Ishikawa (cell line): ENCODE results near the gene ERN1.

Experiments
- CEBPB ChIP-seq: IDR thresholded peaks from 2 replicates; pipeline ENCODE4 v1.6.1; 2012
- CREB1 ChIP-seq: IDR thresholded peaks from 2 replicates; pipeline ENCODE4 v1.6.1; 2012; ENCODE audit warnings: low read depth
- EGR1 ChIP-seq: IDR thresholded peaks from 2 replicates; pipeline ENCODE4 v1.6.1; 2012
- EP300 ChIP-seq: IDR thresholded peaks from 2 replicates; pipeline ENCODE4 v1.6.1; 2012; ENCODE audit warnings: borderline replicate concordance
- FOXM1 ChIP-seq: IDR thresholded peaks from 2 replicates; pipeline ENCODE4 v1.6.1; 2012; ENCODE audit warnings: low read depth, borderline replicate concordance
- NFIC ChIP-seq: IDR thresholded peaks from 2 replicates; pipeline ENCODE4 v1.6.1; 2012
- RAD21 ChIP-seq: IDR thresholded peaks from 2 replicates; pipeline ENCODE4 v1.6.1; 2012; ENCODE audit warnings: low read depth
- TAF1 ChIP-seq: IDR thresholded peaks from 2 replicates; pipeline ENCODE4 v1.6.1; 2012; ENCODE audit warnings: low read depth, mild to moderate bottlenecking
- TCF12 ChIP-seq: IDR thresholded peaks from 2 replicates; pipeline ENCODE4 v1.6.1; 2012; ENCODE audit warnings: low read depth
- TEAD4 ChIP-seq: IDR thresholded peaks from 2 replicates; pipeline ENCODE4 v1.6.1; 2012
- YY1 ChIP-seq: IDR thresholded peaks from 2 replicates; pipeline ENCODE4 v1.6.1; 2012; ENCODE audit warnings: low read depth
- ZBTB7A ChIP-seq: IDR thresholded peaks from 2 replicates; pipeline ENCODE4 v1.6.1; 2012; ENCODE audit warnings: low read depth
- TF ChIP-seq, protein P1 (sequence below): IDR thresholded peaks from 2 replicates; pipeline ENCODE4 v1.6.1; 2012
- TF ChIP-seq, protein P2 (sequence below): IDR thresholded peaks from 2 replicates; pipeline ENCODE4 v1.6.1; 2012; ENCODE audit warnings: low read depth, mild to moderate bottlenecking
- TF ChIP-seq, protein P3 (sequence below): IDR thresholded peaks from 2 replicates; pipeline ENCODE4 v1.6.1; 2012

ERN1 gene

DNA sequence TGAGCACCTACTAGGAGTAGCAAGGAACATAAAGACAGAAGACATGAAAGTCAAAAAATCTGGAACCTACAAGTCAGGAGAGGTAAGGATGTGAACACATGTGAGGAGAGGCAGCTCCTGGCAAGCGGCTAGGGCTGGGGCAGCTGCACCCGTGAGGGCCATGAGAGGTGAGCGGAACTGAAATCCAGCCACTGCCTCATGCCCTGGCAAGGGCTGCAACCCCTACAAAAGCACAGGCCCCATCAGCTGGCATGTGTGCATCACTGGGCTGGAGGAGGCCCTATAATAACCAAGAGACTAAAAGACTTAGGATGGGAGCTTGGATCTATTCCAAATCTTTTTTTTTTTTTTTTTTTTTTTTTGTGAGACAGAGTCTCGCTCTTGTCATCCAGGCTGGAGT, 40.3 kb upstream of the ERN1 start:
- TF ChIP-seq FOXM1 (no peak), TCF12 (no peak)

DNA sequence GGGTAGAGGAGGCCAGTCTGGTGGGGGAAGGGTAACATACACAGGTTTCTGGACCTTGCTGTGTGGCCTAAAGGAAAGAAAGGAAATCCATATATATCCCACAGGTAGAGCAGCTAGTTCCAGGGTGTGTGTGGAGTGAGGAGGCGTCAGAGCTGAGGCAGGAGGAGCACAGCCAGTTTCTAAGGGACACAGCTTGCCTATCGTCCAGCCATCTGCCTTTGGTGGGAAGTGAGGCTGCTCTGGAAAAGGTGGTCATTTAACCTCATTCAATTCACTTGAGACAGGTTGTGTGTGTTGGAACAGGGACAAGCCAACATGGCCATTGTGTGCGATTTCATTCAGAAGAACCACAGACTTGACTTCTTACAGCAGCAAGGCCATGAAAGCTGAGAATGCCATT, 36.9 kb upstream of the ERN1 start:
- TF ChIP-seq CEBPB (no peak), NFIC (no peak), EGR1 (no peak), TEAD4 (no peak), CREB1 (no peak), RAD21 (no peak), TAF1 (no peak), EP300 (no peak), FOXM1 (no peak), ZBTB7A (no peak), YY1 (no peak), TCF12 (no peak)
- TF ChIP-seq, protein P1, sequence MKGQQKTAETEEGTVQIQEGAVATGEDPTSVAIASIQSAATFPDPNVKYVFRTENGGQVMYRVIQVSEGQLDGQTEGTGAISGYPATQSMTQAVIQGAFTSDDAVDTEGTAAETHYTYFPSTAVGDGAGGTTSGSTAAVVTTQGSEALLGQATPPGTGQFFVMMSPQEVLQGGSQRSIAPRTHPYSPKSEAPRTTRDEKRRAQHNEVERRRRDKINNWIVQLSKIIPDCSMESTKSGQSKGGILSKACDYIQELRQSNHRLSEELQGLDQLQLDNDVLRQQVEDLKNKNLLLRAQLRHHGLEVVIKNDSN: no peak
- TF ChIP-seq, protein P2, sequence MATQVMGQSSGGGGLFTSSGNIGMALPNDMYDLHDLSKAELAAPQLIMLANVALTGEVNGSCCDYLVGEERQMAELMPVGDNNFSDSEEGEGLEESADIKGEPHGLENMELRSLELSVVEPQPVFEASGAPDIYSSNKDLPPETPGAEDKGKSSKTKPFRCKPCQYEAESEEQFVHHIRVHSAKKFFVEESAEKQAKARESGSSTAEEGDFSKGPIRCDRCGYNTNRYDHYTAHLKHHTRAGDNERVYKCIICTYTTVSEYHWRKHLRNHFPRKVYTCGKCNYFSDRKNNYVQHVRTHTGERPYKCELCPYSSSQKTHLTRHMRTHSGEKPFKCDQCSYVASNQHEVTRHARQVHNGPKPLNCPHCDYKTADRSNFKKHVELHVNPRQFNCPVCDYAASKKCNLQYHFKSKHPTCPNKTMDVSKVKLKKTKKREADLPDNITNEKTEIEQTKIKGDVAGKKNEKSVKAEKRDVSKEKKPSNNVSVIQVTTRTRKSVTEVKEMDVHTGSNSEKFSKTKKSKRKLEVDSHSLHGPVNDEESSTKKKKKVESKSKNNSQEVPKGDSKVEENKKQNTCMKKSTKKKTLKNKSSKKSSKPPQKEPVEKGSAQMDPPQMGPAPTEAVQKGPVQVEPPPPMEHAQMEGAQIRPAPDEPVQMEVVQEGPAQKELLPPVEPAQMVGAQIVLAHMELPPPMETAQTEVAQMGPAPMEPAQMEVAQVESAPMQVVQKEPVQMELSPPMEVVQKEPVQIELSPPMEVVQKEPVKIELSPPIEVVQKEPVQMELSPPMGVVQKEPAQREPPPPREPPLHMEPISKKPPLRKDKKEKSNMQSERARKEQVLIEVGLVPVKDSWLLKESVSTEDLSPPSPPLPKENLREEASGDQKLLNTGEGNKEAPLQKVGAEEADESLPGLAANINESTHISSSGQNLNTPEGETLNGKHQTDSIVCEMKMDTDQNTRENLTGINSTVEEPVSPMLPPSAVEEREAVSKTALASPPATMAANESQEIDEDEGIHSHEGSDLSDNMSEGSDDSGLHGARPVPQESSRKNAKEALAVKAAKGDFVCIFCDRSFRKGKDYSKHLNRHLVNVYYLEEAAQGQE: no peak
- TF ChIP-seq, protein P3, sequence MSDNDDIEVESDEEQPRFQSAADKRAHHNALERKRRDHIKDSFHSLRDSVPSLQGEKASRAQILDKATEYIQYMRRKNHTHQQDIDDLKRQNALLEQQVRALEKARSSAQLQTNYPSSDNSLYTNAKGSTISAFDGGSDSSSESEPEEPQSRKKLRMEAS: no peak

DNA sequence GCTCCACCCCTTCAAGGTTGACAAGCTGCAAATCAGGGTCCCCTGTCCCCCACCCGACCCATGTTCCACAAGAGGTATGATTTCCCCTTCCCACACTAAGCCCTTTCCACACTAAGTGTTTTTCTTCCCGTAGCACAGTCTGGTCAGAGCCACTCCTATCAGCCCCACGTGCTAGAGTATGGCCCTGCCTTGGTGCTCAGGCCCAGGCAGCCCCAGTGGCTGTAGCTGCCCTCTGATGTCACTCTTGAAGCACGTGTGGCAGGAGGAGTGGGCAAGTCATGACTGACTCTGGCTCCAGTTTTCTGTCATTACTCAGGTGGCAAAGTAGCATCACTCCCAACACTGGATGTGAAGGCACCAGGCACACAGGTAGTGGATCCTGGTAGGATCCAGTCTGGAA, 35.4 kb upstream of the ERN1 start:
- TF ChIP-seq ZBTB7A (no peak), RAD21 (no peak), FOXM1 (no peak), EGR1 (no peak), CEBPB (no peak), NFIC (no peak)
- TF ChIP-seq, protein P1: no peak

DNA sequence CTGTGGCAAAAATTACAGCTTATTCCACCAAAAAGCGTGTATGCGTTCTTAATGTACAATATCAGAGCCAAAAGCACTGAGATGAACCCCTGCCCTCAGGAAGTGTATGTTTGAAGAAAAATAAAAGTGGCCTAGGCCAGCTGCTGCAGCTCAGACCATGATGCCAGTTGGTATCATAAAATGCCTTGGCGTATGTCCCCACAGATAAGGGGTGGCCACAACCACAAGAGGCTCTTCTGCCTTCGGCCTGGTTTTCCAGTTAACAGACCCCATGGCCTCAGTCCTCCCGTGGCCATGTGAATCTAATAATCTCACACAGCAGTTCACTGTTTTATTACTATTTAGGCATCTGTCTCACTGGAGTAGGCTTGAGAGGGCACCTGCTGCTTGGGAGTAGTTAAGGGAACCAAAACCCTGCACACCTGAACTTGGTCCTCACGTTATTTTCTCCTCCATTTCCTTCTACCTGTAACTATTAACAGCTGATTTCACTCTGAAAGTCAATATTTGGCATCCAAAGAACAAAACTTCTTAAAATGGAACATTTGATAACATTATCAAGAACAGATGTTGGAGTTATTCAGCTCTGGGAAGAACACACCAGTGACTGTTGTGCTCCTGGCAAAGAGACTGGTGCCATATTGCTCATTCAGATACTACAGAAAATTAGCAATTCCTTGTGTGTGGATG, 34.8 kb upstream of the ERN1 start:
- TF ChIP-seq ZBTB7A (no peak), EP300 (no peak), EGR1 (no peak), RAD21 (no peak)

DNA sequence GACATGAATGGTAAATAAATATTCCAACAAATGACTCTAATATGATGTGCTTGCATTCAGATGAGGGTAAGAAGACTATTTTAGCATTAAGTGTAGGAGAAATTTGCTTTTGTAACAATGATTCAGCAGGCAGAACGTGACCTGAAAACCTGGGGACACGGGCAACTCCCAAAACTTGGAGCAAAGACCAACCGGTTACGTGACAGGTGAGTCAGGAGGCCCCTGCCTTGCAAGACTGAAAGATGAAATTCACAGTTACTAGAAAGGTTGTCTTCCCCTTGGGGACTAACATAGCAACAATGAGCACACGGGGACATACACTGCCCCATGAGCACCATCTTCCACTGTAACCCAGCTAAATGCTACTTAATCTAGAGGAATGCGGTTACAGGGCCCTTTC, 33.5 kb upstream of the ERN1 start:
- TF ChIP-seq YY1 (no peak), CREB1 (no peak), TCF12 (no peak), ZBTB7A (no peak), FOXM1 (no peak), TAF1 (no peak), RAD21 (no peak), TEAD4 (no peak)
- TF ChIP-seq, protein P1: no peak
- TF ChIP-seq, protein P2: no peak
- TF ChIP-seq, protein P3: no peak

DNA sequence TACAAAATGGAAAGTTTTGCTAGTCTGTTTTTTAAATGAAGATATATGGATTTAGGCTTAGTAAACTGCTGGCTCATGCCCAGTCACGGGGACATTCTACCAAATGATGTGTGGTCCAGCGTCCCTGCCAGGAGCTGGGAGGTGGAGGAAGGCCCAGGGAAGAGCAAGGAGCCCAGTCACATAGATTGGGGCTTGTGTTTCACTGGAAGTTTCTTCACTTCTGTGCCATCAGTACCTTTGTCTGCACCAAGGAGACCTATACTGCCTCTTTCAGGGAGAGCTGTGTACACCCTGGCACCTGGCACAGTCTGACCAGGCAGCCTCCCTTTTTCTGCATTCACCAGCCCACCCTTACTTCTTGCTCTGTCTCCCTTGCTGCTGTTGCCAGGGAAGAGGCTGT, 32.6 kb upstream of the ERN1 start:
- TF ChIP-seq NFIC (no peak), ZBTB7A (no peak), RAD21 (no peak), EGR1 (no peak), FOXM1 (no peak), YY1 (no peak), CEBPB (no peak), CREB1 (no peak), TAF1 (no peak)
- TF ChIP-seq, protein P2: no peak
- TF ChIP-seq, protein P1: no peak
- TF ChIP-seq, protein P3: no peak
